Tibial artery (tissue), 4 donors: ENCODE measurements around the gene BCL2L15.

ENCODE experiments used
- DNase-seq, 2 donors: peaks; one replicate each; pipeline ENCODE4 v3.0.0-alpha.2; 2019
- H3K27ac ChIP-seq, 2 donors: fragments of 200-600 bp; sonication (generic) in 1 of 2; 1 replicate in 1 of 2; 2 replicates in 1 of 2; pipeline ENCODE4 v1.5.1; 2018 to 2019; ENCODE audit warnings: mild to moderate bottlenecking in 1 of 2
- H3K27me3 ChIP-seq, 2 donors: fragments of 200-600 bp; sonication (generic) in 1 of 2; one replicate each; pipeline versions ENCODE4 v1.5.1 to v1.6.0; 2016 to 2019
- H3K36me3 ChIP-seq, 3 donors: fragments of 200-600 bp; sonication (generic) in 2 of 3; one replicate each; pipeline ENCODE4 v1.5.1; 2016 to 2019; ENCODE audit warnings: mild to moderate bottlenecking in 2 of 3
- H3K4me1 ChIP-seq, 4 donors: fragments of 200-600 bp; sonication (generic) in 2 of 4; 1 replicate in 3 of 4; 2 replicates in 1 of 4; pipeline ENCODE4 v1.5.1; 2016 to 2019
- H3K4me3 ChIP-seq, 2 donors: fragments of 200-600 bp; sonication (generic) in 1 of 2; 1 replicate in 1 of 2; 2 replicates in 1 of 2; pipeline ENCODE4 v1.5.1; 2018 to 2019; ENCODE audit warnings: mild to moderate bottlenecking in 2 of 2
- H3K9me3 ChIP-seq, 3 donors: fragments of 200-600 bp; sonication (generic) in 1 of 3; one replicate each; pipeline ENCODE4 v1.5.1; 2016 to 2019
- intact Hi-C: fragments of 100-400 bp; cut with DNase I; formaldehyde crosslinking; loops from one replicate; pipeline ENCODE4 v1.15.0; 2023; ENCODE audit warnings: low total_unique reads
- TF ChIP-seq, protein P1 (sequence below), 2 experiments: fragments of 200-600 bp in 1 of 2; fragments of 450-650 bp in 1 of 2; IDR thresholded peaks; one replicate each; pipeline ENCODE4 v1.5.1; 2017 to 2019; ENCODE audit warnings: antibody characterized with exemption in 2 of 2, mild to moderate bottlenecking in 1 of 2, moderate library complexity in 1 of 2

The BCL2L15 gene

DNA sequence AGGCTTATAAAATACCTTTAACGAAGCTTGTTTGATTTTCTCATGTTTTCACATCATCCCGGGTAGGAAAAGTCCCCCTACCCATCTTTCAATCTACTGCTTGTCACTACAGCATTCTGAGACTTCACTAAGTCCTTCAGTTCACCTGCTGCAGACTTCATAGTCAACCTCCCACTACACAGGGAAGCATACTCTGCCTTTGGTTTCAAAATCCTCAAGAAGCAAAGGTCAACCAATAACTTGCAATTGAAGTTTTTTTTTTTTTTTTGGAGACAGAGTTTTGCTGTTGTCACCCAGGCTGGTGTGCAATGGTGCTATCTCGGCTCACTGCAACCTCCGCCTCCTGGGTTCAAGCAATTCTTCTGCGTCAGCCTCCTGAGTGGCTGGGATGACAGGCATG is 11.2 kb downstream of the BCL2L15 start:
- intact Hi-C loops = no loop called here
- TF ChIP-seq, protein P1, sequence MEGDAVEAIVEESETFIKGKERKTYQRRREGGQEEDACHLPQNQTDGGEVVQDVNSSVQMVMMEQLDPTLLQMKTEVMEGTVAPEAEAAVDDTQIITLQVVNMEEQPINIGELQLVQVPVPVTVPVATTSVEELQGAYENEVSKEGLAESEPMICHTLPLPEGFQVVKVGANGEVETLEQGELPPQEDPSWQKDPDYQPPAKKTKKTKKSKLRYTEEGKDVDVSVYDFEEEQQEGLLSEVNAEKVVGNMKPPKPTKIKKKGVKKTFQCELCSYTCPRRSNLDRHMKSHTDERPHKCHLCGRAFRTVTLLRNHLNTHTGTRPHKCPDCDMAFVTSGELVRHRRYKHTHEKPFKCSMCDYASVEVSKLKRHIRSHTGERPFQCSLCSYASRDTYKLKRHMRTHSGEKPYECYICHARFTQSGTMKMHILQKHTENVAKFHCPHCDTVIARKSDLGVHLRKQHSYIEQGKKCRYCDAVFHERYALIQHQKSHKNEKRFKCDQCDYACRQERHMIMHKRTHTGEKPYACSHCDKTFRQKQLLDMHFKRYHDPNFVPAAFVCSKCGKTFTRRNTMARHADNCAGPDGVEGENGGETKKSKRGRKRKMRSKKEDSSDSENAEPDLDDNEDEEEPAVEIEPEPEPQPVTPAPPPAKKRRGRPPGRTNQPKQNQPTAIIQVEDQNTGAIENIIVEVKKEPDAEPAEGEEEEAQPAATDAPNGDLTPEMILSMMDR (IDR thresholded peaks at IDR 0.05) = no peak
- Histone ChIP-seq H3K27ac (no peak overlapping the region), H3K4me3 (no peak overlapping the region), H3K4me1 (no peaks in the 10 kb centered on the region), H3K9me3 (no peaks in the 10 kb centered on the region), H3K36me3 (no peaks in the 10 kb centered on the region), H3K27me3 (no peaks in the 10 kb centered on the region)
- DNase-seq = no peak

DNA sequence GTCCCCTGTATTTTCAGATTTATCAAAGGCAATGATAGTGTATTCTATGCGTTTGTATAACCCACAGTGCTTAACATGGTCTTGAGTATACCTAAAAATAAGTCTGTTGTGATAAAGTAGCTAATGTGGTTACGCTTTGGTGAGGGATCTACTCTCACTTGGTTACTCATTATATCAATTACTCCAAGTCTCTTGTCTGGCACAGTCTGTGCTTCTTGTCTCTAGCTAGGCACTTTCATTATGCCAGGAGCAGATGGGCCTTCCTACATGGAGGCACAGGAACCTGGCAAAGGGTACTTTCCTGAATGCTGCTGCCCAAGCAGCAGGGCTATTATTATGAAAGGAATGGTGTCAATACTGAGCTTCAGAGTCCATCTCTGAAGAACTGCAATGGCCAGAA is 11.7 kb downstream of the BCL2L15 start:
- intact Hi-C loops = no loop called here
- Histone ChIP-seq H3K27me3 (no peaks in the 10 kb centered on the region), H3K9me3 (no peaks in the 10 kb centered on the region), H3K27ac (no peak overlapping the region), H3K36me3 (no peaks in the 10 kb centered on the region), H3K4me1 (no peaks in the 10 kb centered on the region), H3K4me3 (no peak overlapping the region)
- TF ChIP-seq, protein P1 (IDR thresholded peaks at IDR 0.05) = no peak
- no peak for DNase-seq

DNA sequence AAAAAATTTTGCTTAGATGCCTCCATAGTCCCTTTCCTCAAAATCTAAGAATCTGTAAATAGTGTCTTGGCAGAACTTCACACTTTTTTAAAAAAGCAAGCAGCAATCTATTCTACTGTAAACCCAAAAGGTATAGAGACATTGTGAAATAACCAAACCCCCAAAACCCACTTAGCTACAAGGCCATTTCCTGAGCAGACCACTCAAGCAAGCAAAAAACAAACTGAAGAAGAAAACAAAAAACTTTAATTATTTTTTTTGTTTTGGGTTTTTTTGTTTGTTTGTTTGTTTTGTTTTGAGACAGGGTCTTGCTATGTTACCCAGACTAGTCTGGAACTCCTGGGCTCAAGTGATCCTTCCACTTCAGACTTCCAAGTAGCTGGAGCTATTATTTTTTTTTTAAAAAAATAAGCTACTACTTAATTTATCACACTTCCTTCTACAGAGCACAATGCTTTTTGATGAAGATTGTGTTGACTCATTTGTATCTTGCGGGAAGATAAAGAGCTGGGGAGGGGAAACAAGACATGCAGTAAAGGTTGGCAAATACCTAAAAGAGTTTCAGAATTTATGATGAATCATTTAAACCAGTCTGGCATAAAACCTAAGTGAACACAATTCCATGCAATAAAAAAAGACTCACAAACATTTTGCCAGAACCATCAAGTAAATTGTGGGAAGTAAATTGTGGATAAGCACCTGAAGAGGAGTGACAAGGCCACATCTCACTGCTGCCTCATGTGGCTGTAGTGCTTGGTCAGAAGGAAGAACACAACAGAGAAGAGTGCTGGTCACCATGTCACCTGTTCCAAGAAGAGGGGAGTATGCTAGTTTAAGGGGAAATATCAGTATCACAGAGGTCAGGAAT is 13.1 kb downstream of the BCL2L15 start:
- no peak overlapping the region for H3K27ac ChIP-seq
- H3K36me3 ChIP-seq = no peaks in the 10 kb centered on the region
- intact Hi-C loops = no loop called here
- no peaks in the 10 kb centered on the region for H3K4me1 ChIP-seq
- TF ChIP-seq, protein P1 (IDR thresholded peaks at IDR 0.05) = no peak
- H3K4me3 ChIP-seq = no peak overlapping the region
- no peaks in the 10 kb centered on the region for H3K9me3 ChIP-seq
- no peaks in the 10 kb centered on the region for H3K27me3 ChIP-seq
- DNase-seq = no peak

DNA sequence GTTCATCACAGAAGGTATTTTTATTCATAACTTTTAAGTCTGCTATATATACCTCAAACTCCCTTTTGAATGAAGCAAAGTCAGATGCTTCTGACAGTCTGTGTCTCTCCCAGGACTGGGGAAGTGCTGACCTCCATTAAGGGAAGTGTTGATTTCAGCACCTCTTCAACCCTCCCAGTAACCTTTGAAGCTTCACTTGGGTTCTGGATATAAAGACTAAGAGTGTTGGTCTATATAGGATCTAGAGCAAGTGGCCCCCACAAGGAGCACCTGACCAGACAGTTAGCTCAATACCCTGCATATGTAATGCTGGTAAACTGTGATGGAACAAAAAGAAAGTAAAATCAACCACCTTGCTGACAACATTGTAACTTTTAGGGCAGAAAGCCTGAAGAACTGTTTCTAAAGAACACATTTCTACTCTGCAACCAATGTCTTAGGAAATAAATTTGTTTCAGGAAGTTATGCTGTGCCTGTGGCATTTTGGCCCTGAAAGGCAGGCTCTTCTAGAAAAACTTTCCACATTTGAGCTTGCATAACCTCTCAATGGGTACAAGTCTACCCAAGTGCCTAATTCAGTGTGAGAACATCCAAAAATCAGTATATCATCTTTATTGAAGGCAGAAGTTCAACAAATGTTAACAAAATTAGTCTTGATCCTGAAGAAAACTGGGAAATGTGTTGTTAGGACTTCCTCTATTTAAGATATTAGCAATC is 15.0 kb downstream of the BCL2L15 start:
- H3K4me3 ChIP-seq = no peak overlapping the region
- no peaks in the 10 kb centered on the region for H3K4me1 ChIP-seq
- H3K27ac ChIP-seq = no peak overlapping the region
- intact Hi-C loops = no loop called here
- no peak for DNase-seq
- no peaks in the 10 kb centered on the region for H3K27me3 ChIP-seq
- H3K36me3 ChIP-seq = no peaks in the 10 kb centered on the region
- no peaks in the 10 kb centered on the region for H3K9me3 ChIP-seq
- TF ChIP-seq, protein P1 (IDR thresholded peaks at IDR 0.05) = no peak

DNA sequence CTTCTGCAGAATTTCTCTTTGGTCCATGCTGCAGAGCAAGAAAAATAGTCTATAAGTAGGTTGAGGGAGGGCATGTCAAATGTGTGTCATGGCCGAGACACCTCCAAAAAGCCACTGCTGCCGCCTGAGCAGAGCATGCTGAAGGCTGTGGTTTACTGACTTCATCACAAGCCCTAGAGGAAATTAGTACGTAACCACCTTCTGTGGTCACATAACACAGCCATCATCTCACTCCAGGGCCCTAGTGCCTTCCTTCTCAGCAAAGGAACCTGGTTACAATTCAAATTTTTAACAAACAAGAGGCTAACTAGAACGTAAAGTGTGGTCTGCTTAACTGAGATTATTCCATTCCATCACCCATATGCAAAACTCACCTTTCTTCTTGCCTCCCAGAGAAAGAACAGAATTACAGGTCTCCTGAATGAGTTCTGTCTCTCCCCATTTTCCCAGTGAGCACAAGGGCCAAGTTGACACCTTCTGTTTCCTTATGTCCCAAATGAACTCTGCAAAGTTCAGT is 15.7 kb downstream of the BCL2L15 start, which contains the start of gene PTPN22:
Gene PTPN22, minus strand, starts transcription at position 116 of the 517 bp plus-strand sequence.
- peak within 1 kb of the TSS in 1 of 2 donors; percentile 9 for H3K4me3 ChIP-seq
- intact Hi-C loops = no loop called here

More for the DNA sequence above, 15.7 kb downstream of the BCL2L15 start, which contains the start of gene PTPN22:
- H3K27me3 ChIP-seq = no peaks in the 10 kb centered on the region
- DNase-seq = peak in 1 of 2 donors; percentile 31
- no peak within 1 kb of the TSS for H3K27ac ChIP-seq
- TF ChIP-seq, protein P1 (IDR thresholded peaks at IDR 0.05) = no peak
- H3K36me3 ChIP-seq = no peaks in the 10 kb centered on the region
- H3K9me3 ChIP-seq = no peaks in the 10 kb centered on the region
- no peaks in the 10 kb centered on the region for H3K4me1 ChIP-seq
